Anterior cingulate cortex (tissue), 58 donors: ENCODE data around the gene BLACAT1.

Experiments
- DNase-seq, 58 donors: peaks; one replicate each; lab custom pipeline; 2025; lab: John Stamatoyannopoulos, UW

The BLACAT1 gene

DNA sequence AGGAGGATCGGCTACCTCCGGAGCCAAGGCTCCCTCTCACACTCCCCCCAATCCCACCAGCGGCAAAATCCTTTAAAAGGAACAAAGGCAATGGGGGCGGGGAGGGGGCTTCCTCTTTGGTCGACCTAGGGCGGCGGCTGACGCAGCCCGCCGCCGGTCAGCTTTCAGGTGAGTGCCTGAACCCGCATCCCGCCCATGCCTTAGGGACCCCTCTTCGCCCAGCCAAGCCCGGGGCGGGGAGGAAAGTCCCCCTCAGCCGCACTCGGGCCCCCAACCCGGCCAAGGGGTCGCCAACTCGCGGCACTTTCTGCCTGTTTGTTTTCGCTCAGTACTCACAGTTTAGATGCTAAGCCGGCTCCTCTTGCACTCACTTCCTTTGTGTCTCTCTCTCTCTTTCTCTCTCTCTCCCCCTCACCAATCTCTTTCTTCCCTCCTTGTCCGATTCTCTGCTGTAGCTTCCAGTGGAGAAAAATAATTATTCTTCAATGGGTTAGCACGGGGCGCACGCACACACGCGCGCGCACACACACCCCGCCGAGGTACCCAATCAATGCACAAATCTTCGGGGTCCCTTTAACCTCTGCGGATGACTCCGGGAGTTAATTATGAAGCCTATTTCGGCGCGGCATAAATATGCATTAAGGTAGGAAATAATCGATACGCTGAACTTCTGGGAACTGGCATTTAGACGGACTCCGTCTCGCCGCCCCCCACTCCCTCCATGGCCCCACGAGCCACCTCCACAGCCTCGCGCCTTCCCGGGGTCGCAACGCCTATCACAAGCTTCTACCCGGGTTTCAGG lies at the start of gene BLACAT1:
TSS of gene BLACAT1 (minus strand) at position 465 of the 802 bp plus-strand sequence.
- no peak for DNase-seq

DNA sequence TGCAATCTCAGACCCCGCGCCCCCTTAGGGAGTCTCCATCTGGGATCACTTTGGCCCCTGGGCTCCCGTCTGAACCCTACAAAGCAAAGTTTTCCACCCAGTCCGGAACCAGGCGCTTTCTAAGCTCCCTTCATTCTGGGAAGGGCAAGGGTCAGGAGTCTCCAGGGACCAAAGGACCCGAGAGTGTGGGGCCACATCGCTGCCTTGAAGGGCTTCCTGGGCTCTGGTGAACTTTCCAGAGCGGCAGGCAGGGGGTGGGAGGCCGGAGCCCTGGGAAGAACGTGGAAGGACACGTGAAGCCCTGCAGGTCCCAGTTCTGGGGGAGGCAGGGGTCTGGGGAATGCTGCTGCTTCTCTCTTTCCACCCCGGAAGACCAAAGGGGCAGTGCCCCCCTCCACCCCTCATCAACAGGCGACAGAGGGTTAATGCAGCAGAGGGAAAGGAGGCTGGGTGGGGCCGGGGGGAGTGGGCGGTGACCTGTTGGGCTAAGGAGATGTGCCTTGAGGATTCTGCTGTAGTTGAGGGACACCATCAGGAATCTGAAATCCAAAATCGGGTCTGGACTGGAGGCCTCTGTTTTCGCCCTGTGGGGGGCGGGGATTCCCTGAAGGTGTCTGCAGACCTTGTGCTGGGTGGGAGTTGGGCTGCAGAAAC lies 49.4 kb upstream of the BLACAT1 start:
- no peak for DNase-seq

DNA sequence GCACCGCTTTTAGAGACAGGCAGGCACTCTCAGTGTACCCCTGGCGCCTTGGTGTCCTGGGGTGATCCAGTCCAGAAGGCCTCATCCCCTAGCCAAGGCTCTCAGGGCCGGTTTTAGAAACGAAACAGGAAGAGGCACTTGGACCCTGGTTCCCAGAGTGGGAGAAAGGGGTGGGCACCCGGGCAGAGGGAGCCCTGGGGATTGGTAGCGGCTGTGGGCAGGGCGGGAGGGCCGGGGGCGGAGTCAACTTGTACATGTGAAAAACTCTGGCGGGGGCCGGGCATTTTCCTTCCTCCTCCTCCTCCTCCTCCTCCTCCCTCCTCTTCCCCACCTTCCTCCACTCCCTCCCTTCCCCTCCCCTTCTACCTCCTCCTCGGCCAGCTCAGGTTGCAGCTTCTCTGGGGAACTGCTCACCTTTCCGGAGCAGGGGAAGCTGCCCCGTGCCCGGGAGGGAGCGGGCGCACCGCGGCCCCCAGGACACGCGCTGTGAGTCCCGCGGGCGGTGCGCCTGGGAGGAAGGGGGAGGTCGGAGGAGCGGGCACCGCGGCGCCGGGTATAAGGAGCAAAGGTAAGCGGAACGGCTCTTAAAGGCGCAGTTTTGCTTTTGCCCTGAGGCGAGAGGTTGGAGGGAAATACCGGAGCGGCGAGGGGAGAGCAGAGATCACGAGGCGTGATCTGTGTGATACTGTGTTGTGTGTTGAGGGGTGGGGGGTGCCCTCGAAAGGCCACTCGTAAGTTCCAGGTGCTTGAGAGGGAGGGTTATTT lies 48.6 kb upstream of the BLACAT1 start, which contains the start of gene CDK18:
TSS of gene CDK18 (plus strand) at position 359 of the 765 bp plus-strand sequence. CDS start 18,499 bp downstream, outside the sequence.
- peak in 54 of 58 donors; percentile 40 to 95 (median 84) for DNase-seq

DNA sequence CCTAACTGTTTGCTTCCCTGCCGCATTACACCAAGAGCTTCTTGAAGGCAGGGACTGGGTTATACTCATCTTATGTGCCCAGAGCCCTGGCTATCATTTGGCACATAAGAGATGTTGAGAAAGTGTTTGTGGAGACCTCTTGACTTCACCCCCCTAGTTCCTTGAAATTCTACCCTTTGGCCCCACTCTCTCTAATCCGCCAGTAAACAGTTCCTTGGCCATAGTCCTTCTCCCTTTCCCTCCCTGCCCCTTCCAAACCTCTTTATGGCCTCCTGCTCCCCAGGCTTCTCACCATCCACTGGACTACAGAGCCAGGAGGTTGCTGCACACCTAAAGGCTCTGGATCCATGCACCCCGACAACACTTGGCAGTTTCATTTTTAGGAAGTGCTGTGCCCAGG lies 47.1 kb upstream of the BLACAT1 start:
- DNase-seq, result no peak

- DNase-seq, result no peak
Measured at GRCh38 chr1:205502111-205502810, 46.4 kb upstream of the BLACAT1 start.

DNA sequence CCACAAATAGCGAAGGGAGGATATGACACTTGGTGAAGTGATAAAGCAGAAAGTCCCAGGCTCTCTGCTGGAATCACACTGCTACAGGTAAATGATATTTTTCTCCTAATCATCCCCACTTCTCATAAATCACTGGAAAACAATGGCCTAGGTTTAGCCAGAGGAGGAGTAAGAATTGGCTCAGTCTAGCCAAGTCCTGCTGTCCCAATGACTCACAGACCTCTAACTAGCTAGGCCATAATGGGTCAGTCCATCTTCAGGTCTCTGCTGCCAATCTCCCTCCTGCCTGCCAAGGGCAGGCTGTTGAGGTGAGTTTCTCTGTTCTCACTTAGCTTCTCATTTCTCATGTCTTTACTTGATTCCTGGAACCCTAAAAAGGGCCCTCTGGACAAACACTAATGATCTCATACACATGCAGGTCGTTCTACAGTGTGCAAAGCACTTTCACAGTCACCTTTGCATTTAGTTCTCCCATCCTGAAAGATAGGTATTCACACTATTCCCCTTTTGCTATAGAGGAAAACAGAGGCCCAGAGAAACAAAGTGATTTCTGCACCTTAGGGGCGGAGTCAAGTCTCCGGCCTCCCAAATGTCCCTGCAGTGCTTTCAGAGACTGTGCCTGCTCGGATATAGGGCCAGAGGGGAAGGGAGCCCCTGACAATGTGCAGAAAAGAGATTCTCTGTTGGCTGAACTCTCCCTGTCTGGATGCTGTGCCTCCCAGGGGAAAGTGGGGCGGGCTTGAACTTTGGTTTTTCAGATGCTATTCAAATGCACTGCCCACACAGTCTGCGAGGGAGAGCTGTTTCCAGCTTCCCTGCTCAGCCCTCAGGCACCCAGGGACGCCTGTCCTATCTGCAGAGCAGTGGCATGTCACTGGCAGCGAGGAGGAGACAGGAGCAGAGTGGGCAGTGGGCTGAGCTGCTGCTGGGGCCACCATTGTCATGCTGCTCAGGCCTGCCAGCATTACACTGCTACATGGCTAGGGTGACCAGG lies 44.7 kb upstream of the BLACAT1 start:
- DNase-seq, result no peak

GRCh38 chr1:205499789-205500188 lies 43.9 kb upstream of the BLACAT1 start:
- DNase-seq, result no peak

GRCh38 chr1:205497351-205497750 lies 41.5 kb upstream of the BLACAT1 start:
- no peak for DNase-seq

GRCh38 chr1:205496661-205497060 lies 40.8 kb upstream of the BLACAT1 start:
- no peak for DNase-seq

DNA sequence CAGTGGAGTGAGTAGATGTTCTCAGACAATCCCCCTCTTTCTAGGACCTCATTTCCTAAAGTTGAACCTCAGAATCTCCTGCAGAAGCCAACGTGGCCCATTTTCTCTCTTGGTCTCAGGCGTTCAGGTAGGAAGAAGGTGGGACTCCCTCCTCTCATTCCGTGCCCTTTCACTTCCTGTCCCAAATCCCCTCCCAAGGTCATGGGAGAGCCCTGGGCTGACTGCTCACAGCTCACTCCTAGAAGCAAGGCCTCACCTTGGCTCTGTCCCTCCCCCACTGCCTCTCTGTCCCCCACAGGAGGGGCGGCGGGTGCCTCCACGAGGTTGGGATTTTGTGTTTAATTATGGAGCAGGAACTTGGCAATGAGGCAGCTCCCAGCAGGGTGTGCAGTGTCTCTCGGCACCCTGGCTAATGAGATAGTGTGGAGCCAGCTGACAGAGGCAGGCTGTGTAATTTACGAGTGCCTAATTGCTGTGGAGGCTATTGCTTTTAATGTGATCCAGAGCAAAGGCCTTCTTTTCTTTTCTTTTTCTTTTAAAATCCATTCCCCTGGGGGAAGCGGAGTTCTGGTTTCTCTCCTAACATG lies 39.5 kb upstream of the BLACAT1 start:
- peak in 27 of 58 donors; percentile 21 to 72 (median 40) for DNase-seq

- DNase-seq, result peak in 2 of 58 donors; percentile 16 to 33
Measured at GRCh38 chr1:205494115-205494514, 38.3 kb upstream of the BLACAT1 start.

DNA sequence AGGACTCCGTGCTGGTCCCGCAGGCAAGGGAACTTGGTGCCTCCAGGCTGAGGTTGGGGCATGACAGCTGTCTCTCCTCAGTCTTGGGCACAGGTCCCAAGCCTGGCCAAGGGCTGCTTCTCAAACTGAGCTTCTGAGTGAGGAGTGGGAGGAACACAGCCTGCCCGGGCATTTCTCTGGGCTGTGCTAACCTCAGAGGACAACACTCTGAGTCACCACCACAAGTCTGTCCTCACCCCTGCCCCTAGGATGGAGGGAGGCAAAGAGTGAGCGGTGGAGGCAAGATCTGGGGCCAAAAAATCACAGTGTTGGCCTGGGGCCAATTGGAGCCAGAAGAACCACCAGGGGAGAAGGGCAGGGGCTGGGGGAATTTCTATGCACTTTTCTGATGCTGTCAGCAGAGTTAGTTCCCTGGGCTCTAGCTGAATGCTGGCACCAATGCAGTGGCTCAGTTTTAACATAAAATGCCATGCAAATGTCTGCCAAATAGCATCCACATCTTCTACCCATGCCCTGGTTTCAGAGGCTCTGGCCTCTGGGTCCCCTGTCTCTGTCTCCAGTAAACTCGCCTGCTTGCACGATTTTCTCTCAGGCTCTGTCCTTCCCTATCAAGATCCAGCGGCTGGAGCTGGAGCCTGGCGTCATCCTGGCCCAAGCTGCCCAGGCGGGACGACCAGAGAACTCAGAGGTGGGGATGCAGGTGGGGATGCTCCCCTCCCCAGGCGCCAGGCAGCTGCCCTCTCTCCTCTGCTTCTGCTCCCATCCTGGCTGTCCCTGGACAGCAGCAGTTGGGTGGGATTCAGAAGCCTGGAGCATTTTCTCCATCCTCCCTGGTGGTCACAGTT lies 37.6 kb upstream of the BLACAT1 start:
- DNase-seq, result peak in 6 of 58 donors; percentile 24 to 47 (median 35)

- DNase-seq, result no peak
Measured at GRCh38 chr1:205492774-205493173, 36.9 kb upstream of the BLACAT1 start.

GRCh38 chr1:205492201-205492667 lies 36.4 kb upstream of the BLACAT1 start:
- no peak for DNase-seq

- DNase-seq, result no peak
Measured at GRCh38 chr1:205491794-205492193, 35.9 kb upstream of the BLACAT1 start.

GRCh38 chr1:205488074-205488723 lies 32.4 kb upstream of the BLACAT1 start:
- peak in 33 of 58 donors; percentile 18 to 70 (median 38) for DNase-seq

GRCh38 chr1:205486258-205486657 lies 30.4 kb upstream of the BLACAT1 start:
- no peak for DNase-seq
